ENCODE data around the gene BTBD7. TPM values are rescaled to one million over a fixed set of nuclear protein-coding genes. Genes with fewer than 3 reads are reported as not detected.
"Not testable (repeated sequence)": the region's sequence is repeated elsewhere in the genome, so short reads cannot be mapped to it uniquely, and the experiment has no call there.

BTBD7 gene, protein sequence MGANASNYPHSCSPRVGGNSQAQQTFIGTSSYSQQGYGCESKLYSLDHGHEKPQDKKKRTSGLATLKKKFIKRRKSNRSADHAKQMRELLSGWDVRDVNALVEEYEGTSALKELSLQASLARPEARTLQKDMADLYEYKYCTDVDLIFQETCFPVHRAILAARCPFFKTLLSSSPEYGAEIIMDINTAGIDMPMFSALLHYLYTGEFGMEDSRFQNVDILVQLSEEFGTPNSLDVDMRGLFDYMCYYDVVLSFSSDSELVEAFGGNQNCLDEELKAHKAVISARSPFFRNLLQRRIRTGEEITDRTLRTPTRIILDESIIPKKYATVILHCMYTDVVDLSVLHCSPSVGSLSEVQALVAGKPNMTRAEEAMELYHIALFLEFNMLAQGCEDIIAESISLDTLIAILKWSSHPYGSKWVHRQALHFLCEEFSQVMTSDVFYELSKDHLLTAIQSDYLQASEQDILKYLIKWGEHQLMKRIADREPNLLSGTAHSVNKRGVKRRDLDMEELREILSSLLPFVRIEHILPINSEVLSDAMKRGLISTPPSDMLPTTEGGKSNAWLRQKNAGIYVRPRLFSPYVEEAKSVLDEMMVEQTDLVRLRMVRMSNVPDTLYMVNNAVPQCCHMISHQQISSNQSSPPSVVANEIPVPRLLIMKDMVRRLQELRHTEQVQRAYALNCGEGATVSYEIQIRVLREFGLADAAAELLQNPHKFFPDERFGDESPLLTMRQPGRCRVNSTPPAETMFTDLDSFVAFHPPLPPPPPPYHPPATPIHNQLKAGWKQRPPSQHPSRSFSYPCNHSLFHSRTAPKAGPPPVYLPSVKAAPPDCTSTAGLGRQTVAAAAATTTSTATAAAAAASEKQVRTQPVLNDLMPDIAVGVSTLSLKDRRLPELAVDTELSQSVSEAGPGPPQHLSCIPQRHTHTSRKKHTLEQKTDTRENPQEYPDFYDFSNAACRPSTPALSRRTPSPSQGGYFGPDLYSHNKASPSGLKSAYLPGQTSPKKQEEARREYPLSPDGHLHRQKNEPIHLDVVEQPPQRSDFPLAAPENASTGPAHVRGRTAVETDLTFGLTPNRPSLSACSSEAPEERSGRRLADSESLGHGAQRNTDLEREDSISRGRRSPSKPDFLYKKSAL
- 10 to 100 TPM; 10.1 to 15.9 TPM for total RNA-seq

DNA sequence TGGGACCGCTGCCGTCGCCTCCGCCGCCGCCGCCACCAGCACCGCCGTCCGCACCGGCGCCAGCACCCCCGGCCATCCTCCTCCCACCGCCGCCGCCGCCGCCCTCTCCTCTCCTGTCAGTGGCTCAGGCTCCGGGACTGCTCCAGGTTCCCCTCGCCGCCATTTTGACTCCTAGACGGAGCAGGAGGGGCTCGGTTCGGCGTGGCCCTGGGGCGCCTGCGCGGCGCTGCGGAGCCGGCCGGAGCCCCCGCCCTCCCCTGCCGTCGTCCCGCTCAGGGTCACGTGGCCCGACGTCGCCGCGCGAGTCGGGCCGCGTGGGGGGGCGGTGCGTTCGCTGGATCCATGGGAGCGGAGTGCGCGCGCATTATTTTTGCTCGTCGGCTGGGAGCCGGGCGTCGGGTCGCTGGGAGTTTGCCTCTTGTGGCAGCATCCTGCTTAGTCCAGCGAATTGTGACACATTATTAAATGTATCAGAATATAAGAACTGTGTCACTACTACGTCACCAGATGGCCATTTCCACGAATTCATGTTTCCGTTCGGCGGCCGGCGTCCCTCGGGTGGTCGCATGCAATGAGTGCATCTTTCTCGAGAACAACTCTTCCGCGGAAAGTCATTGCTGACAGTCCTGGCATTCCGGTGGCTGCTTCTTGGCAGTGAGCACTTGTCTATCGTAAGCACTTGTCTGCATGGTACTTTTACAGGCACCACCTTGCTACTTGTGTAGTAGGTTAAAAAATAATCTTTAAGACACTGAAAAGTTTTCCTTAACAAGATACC lies at the start of gene BTBD7:
Gene BTBD7 (minus strand): TSS at position 184 of the 778 bp plus-strand sequence. CDS start 36,985 bp downstream, outside the sequence.
- H3K4me3 Mint-ChIP-seq, result peak within 1 kb of the TSS; percentile 91
- H3K36me3 Mint-ChIP-seq (ENCODE audit: low read depth), result no peaks in the 10 kb centered on the region
- no peaks in the 10 kb centered on the region for H3K27me3 Mint-ChIP-seq
- H3K4me1 Mint-ChIP-seq, result peaks cover 18% of the 10 kb centered on the region
- peak; percentile 95 for ATAC-seq (replicated peaks)
- H3K27ac Mint-ChIP-seq, result peak within 1 kb of the TSS; percentile 91
- H3K9me3 Mint-ChIP-seq, result no peaks in the 10 kb centered on the region

- Mint-ChIP-seq H3K27ac (no peak overlapping the region), H3K9me3 (no peaks in the 10 kb centered on the region), H3K27me3 (peaks cover 48% of the 10 kb centered on the region), H3K4me1 (no peaks in the 10 kb centered on the region), H3K36me3 (ENCODE audit: low read depth) (no peaks in the 10 kb centered on the region), H3K4me3 (no peak overlapping the region)
- ATAC-seq (replicated peaks), result no peak
Measured at GRCh38 chr14:93381644-93382043, 48.8 kb upstream of the BTBD7 start.

GRCh38 chr14:93379831-93380230 lies 47.0 kb upstream of the BTBD7 start:
- Mint-ChIP-seq H3K4me1 (no peaks in the 10 kb centered on the region), H3K27ac (no peak overlapping the region), H3K36me3 (ENCODE audit: low read depth) (no peaks in the 10 kb centered on the region), H3K27me3 (peaks cover 37% of the 10 kb centered on the region), H3K4me3 (no peak overlapping the region), H3K9me3 (no peaks in the 10 kb centered on the region)
- no peak for ATAC-seq (replicated peaks)

GRCh38 chr14:93375673-93376156 lies 42.9 kb upstream of the BTBD7 start:
- no peak for ATAC-seq (replicated peaks)
- no peaks in the 10 kb centered on the region for H3K36me3 Mint-ChIP-seq (ENCODE audit: low read depth)
- no peak overlapping the region for H3K4me3 Mint-ChIP-seq
- no peaks in the 10 kb centered on the region for H3K4me1 Mint-ChIP-seq
- H3K27ac Mint-ChIP-seq, result no peak overlapping the region
- H3K9me3 Mint-ChIP-seq, result no peaks in the 10 kb centered on the region
- peaks cover 24% of the 10 kb centered on the region for H3K27me3 Mint-ChIP-seq

- no peak for ATAC-seq (replicated peaks)
- no peaks in the 10 kb centered on the region for H3K4me1 Mint-ChIP-seq
- H3K4me3 Mint-ChIP-seq, result no peak overlapping the region
- no peaks in the 10 kb centered on the region for H3K9me3 Mint-ChIP-seq
- no peaks in the 10 kb centered on the region for H3K36me3 Mint-ChIP-seq (ENCODE audit: low read depth)
- H3K27ac Mint-ChIP-seq, result no peak overlapping the region
- H3K27me3 Mint-ChIP-seq, result peaks cover 22% of the 10 kb centered on the region
Measured at GRCh38 chr14:93369713-93370266, 37.0 kb upstream of the BTBD7 start.

GRCh38 chr14:93368996-93369712 lies 36.3 kb upstream of the BTBD7 start:
- Mint-ChIP-seq H3K36me3 (ENCODE audit: low read depth) (no peaks in the 10 kb centered on the region), H3K27me3 (peaks cover 27% of the 10 kb centered on the region), H3K9me3 (no peaks in the 10 kb centered on the region), H3K4me1 (no peaks in the 10 kb centered on the region), H3K27ac (no peak overlapping the region), H3K4me3 (no peak overlapping the region)
- no peak for ATAC-seq (replicated peaks)

GRCh38 chr14:93354873-93355272 lies 22.0 kb upstream of the BTBD7 start:
- not testable (repeated sequence) for H3K36me3 Mint-ChIP-seq (ENCODE audit: low read depth); ATAC-seq (replicated peaks); H3K27ac Mint-ChIP-seq; H3K4me3 Mint-ChIP-seq; H3K4me1 Mint-ChIP-seq; H3K27me3 Mint-ChIP-seq; H3K9me3 Mint-ChIP-seq

DNA sequence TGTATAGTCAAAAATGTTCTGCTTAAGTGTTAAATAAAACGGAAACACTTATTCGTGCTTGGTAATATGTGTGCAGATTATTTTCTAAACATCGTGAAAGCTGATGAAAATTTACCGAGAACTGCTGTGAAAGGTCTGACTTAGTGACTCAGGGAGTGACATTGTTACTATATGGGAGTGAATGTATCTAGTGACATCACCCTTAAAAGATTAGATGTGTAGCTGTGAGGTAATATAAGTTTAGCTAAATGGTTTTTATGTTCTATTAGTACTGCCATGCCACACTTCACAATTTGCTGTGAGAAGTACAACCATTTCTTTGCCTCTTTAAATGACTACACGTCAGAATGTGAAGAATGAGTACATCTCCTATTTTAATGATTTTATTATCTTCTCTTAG lies 15.5 kb upstream of the BTBD7 start:
- no peak overlapping the region for H3K27ac Mint-ChIP-seq
- H3K9me3 Mint-ChIP-seq, result peaks cover 5% of the 10 kb centered on the region
- H3K27me3 Mint-ChIP-seq, result peaks cover 3% of the 10 kb centered on the region
- no peak for ATAC-seq (replicated peaks)
- peaks cover 5% of the 10 kb centered on the region for H3K4me1 Mint-ChIP-seq
- H3K36me3 Mint-ChIP-seq (ENCODE audit: low read depth), result no peaks in the 10 kb centered on the region
- no peak overlapping the region for H3K4me3 Mint-ChIP-seq

GRCh38 chr14:93347850-93348249 lies 15.0 kb upstream of the BTBD7 start:
- Mint-ChIP-seq H3K36me3 (ENCODE audit: low read depth) (no peaks in the 10 kb centered on the region), H3K9me3 (peaks cover 5% of the 10 kb centered on the region), H3K4me1 (peaks cover 5% of the 10 kb centered on the region), H3K27me3 (peaks cover 3% of the 10 kb centered on the region), H3K4me3 (no peak overlapping the region), H3K27ac (no peak overlapping the region)
- no peak for ATAC-seq (replicated peaks)

DNA sequence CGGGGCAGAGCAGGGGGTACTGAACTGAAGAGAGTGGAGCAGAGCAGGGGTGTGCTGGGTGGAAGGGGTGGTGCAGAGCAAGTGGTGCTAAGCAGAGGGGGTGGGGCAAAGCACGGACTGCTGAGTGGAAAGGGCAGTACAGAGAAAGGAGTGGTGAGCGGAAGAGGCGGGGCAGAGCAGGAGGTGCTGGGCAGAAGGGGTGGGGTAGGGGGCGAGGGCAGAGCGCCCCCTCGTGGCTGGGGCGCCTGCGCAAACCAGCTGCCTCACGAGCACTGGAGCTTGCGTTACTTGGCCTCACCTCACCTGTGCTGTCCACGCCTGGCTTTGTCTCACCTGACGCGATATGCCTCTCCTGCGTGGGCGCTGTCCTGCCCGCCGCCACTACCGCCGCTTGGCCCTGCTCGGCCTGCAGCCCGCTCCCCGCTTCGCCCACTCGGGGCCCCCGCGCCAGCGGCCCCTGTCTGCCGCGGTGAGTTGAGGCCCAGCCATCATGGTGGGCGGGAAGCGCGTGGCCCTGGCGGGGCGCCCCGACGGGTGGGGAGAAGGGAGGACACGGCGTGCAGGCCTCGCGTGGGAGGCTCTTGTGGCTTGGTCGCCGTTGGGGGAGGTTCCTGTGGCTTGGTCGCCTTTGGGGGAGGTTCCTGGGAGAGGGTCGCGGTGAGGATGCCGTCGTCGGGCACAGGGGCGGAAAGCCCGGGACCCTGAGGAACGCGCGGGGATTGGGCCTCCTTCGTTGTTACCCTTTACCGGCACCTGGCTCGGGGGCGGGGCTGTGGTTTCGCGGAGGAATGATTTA lies 14.3 kb upstream of the BTBD7 start, which contains the start of gene COX8C:
Gene COX8C (plus strand): TSS at position 257 of the 796 bp plus-strand sequence. CDS start 87 bp downstream, at position 344.
- Mint-ChIP-seq H3K36me3 (ENCODE audit: low read depth) (no peaks in the 10 kb centered on the region), H3K9me3 (peaks cover 5% of the 10 kb centered on the region)
- no peak for ATAC-seq (replicated peaks)

GRCh38 chr14:93343797-93344196 lies 11.0 kb upstream of the BTBD7 start:
- peaks cover 10% of the 10 kb centered on the region for H3K4me1 Mint-ChIP-seq
- H3K4me3 Mint-ChIP-seq, result no peak overlapping the region
- no peak for ATAC-seq (replicated peaks)
- peaks cover 5% of the 10 kb centered on the region for H3K9me3 Mint-ChIP-seq
- H3K27ac Mint-ChIP-seq, result no peak overlapping the region
- no peaks in the 10 kb centered on the region for H3K36me3 Mint-ChIP-seq (ENCODE audit: low read depth)
- peaks cover under 1% of the 10 kb centered on the region for H3K27me3 Mint-ChIP-seq

More for the DNA sequence above, 14.3 kb upstream of the BTBD7 start, which contains the start of gene COX8C:
- Mint-ChIP-seq H3K4me1 (peaks cover 5% of the 10 kb centered on the region), H3K4me3 (no peak within 1 kb of the TSS), H3K27me3 (peaks cover 3% of the 10 kb centered on the region), H3K27ac (no peak within 1 kb of the TSS)

- Mint-ChIP-seq H3K9me3 (peaks cover 5% of the 10 kb centered on the region), H3K4me3 (no peak overlapping the region)
Measured at GRCh38 chr14:93343266-93343665, 10.4 kb upstream of the BTBD7 start.

More at GRCh38 chr14:93343266-93343665, 10.4 kb upstream of the BTBD7 start:
- Mint-ChIP-seq H3K27me3 (no peaks in the 10 kb centered on the region), H3K27ac (no peak overlapping the region), H3K36me3 (ENCODE audit: low read depth) (no peaks in the 10 kb centered on the region), H3K4me1 (peaks cover 10% of the 10 kb centered on the region)
- no peak for ATAC-seq (replicated peaks)

All from activated T-helper 17 cell treated with anti-CD3 and anti-CD28 coated beads, Interleukin-2, amount 50 U/mL, for 72 hours (primary cell).